Parathyroid adenoma (tissue), 2 donors: ENCODE results near the gene KIF11.

Source experiments
- H2AFZ ChIP-seq: fragments of 300-600 bp; sonication (generic); one replicate; pipeline ENCODE4 v1.7.0; 2017; ENCODE audit warnings: antibody characterized with exemption, mild to moderate bottlenecking
- H3K27ac ChIP-seq: fragments of 300-600 bp; sonication (generic); one replicate; pipeline ENCODE4 v1.7.0; 2017
- H3K27me3 ChIP-seq: fragments of 300-600 bp; sonication (generic); one replicate; pipeline ENCODE4 v1.7.0; 2017; ENCODE audit warnings: low read length; ENCODE audit not compliant: control insufficient read depth, insufficient read depth
- H3K36me3 ChIP-seq: fragments of 300-600 bp; sonication (generic); one replicate; pipeline ENCODE4 v1.7.0; 2017; ENCODE audit warnings: low read length; ENCODE audit not compliant: control insufficient read depth, insufficient read depth
- H3K4me1 ChIP-seq: fragments of 300-600 bp; sonication (generic); one replicate; pipeline ENCODE4 v1.7.0; 2017; ENCODE audit warnings: control low read depth
- H3K4me2 ChIP-seq: fragments of 300-600 bp; sonication (generic); one replicate; pipeline ENCODE4 v1.7.0; 2017; ENCODE audit warnings: low read length
- H3K4me3 ChIP-seq: fragments of 300-600 bp; sonication (generic); one replicate; pipeline ENCODE4 v1.7.0; 2017; ENCODE audit warnings: low read depth, low read length
- H3K79me2 ChIP-seq: fragments of 300-600 bp; sonication (generic); one replicate; pipeline ENCODE4 v1.7.0; 2017; ENCODE audit warnings: control low read depth
- H3K9ac ChIP-seq: fragments of 300-600 bp; sonication (generic); one replicate; pipeline ENCODE4 v1.7.0; 2017; ENCODE audit warnings: mild to moderate bottlenecking
- H3K9me3 ChIP-seq: fragments of 300-600 bp; sonication (generic); one replicate; pipeline ENCODE4 v1.7.0; 2017; ENCODE audit warnings: low read length; ENCODE audit not compliant: control insufficient read depth
- TF ChIP-seq, protein P1 (sequence below): fragments of 300-600 bp; sonication (generic); IDR thresholded peaks from one replicate; pipeline ENCODE4 v1.7.0; 2017; ENCODE audit warnings: antibody characterized with exemption, mild to moderate bottlenecking
- donor health status: primary hyperparathyroidism.

KIF11 gene

GRCh38 chr10:92552310-92552709 is 40.6 kb upstream of the KIF11 start:
- Histone ChIP-seq H3K4me3 (no peak overlapping the region), H3K4me2 (no peak overlapping the region), H3K36me3 (no peaks in the 10 kb centered on the region), H3K79me2 (peaks cover 26% of the 10 kb centered on the region), H3K9ac (no peak overlapping the region), H3K27ac (no peak overlapping the region), H2AFZ (no peak overlapping the region), H3K27me3 (no peaks in the 10 kb centered on the region), H3K9me3 (no peaks in the 10 kb centered on the region), H3K4me1 (no peaks in the 10 kb centered on the region)
- TF ChIP-seq, protein P1, sequence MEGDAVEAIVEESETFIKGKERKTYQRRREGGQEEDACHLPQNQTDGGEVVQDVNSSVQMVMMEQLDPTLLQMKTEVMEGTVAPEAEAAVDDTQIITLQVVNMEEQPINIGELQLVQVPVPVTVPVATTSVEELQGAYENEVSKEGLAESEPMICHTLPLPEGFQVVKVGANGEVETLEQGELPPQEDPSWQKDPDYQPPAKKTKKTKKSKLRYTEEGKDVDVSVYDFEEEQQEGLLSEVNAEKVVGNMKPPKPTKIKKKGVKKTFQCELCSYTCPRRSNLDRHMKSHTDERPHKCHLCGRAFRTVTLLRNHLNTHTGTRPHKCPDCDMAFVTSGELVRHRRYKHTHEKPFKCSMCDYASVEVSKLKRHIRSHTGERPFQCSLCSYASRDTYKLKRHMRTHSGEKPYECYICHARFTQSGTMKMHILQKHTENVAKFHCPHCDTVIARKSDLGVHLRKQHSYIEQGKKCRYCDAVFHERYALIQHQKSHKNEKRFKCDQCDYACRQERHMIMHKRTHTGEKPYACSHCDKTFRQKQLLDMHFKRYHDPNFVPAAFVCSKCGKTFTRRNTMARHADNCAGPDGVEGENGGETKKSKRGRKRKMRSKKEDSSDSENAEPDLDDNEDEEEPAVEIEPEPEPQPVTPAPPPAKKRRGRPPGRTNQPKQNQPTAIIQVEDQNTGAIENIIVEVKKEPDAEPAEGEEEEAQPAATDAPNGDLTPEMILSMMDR = no peak

GRCh38 chr10:92553959-92554358 is 39.0 kb upstream of the KIF11 start:
- TF ChIP-seq, protein P1 = no peak

DNA sequence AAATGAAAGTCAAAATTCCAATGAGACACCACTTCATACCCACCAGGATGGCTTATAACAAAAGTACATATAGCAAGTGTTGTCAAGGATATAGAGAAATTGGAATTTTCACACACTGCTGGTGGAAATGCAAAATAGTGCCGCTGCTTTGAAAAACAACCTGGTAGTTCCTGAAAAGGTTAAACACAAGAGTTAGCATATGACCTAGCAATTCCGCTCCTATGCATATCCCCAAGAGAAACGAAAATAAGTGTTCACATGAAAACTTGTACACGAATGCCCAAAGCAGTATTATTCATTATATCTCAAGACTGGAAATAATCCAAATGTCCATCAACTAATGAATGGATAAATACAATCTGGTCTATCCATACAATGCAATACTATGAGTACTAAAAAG is 33.9 kb upstream of the KIF11 start:
- peaks cover 33% of the 10 kb centered on the region for H3K79me2 ChIP-seq
- H3K9me3 ChIP-seq = no peaks in the 10 kb centered on the region
- no peak overlapping the region for H3K9ac ChIP-seq
- TF ChIP-seq, protein P1 = no peak
- no peak overlapping the region for H3K27ac ChIP-seq
- H2AFZ ChIP-seq = no peak overlapping the region
- H3K4me1 ChIP-seq = no peaks in the 10 kb centered on the region
- H3K4me2 ChIP-seq = no peak overlapping the region
- H3K36me3 ChIP-seq = no peaks in the 10 kb centered on the region
- H3K27me3 ChIP-seq = no peaks in the 10 kb centered on the region
- H3K4me3 ChIP-seq = no peak overlapping the region

More at GRCh38 chr10:92553959-92554358, 39.0 kb upstream of the KIF11 start:
- Histone ChIP-seq H3K36me3 (no peaks in the 10 kb centered on the region), H3K4me1 (no peaks in the 10 kb centered on the region), H2AFZ (no peak overlapping the region), H3K4me3 (no peak overlapping the region), H3K27ac (no peak overlapping the region), H3K4me2 (no peak overlapping the region), H3K9me3 (no peaks in the 10 kb centered on the region), H3K27me3 (no peaks in the 10 kb centered on the region), H3K79me2 (peaks cover 17% of the 10 kb centered on the region), H3K9ac (no peak overlapping the region)

DNA sequence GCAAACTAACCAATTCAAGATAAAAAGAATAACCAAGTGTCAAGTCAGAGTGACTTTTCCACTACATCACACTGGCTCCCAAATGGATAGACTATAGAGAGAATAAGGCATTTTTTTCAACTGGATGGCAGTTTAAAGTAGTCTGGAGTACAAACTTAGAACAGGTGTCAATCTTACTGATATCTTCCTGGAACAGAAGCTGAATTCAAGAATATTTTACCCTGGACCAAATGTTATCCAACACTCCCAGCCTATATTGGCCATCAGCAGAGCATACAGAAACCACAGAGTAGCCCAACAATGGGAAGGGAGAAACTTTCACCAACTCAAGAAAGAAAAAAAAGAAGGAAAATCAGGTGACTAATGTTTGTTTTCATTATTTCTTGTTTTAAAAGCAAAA is 30.5 kb upstream of the KIF11 start:
- Histone ChIP-seq H3K4me3 (no peak overlapping the region), H3K79me2 (peaks cover 41% of the 10 kb centered on the region), H3K27ac (no peak overlapping the region), H3K9ac (no peak overlapping the region), H3K36me3 (no peaks in the 10 kb centered on the region), H3K4me1 (peaks cover 3% of the 10 kb centered on the region), H3K9me3 (no peaks in the 10 kb centered on the region), H3K27me3 (no peaks in the 10 kb centered on the region), H3K4me2 (no peak overlapping the region), H2AFZ (no peak overlapping the region)
- TF ChIP-seq, protein P1 = no peak

- Histone ChIP-seq H3K79me2 (peaks cover 26% of the 10 kb centered on the region), H3K4me3 (no peak overlapping the region), H3K27me3 (no peaks in the 10 kb centered on the region), H3K27ac (no peak overlapping the region), H2AFZ (no peak overlapping the region), H3K9ac (no peak overlapping the region), H3K9me3 (no peaks in the 10 kb centered on the region), H3K36me3 (no peaks in the 10 kb centered on the region), H3K4me1 (peaks cover 29% of the 10 kb centered on the region), H3K4me2 (no peak overlapping the region)
- TF ChIP-seq, protein P1 = no peak
Observed at GRCh38 chr10:92567952-92568600, 24.9 kb upstream of the KIF11 start.
